HG03097 (cell line): ENCODE data around the gene RPS6KA2.

Source experiments
- ATAC-seq: cut with Tn5 transposase; IDR thresholded peaks from one replicate; pipeline ENCODE4 v1.9.1; 2021; ENCODE audit not compliant: unreplicated experiment, low FRiP score

The RPS6KA2 gene

GRCh38 chr6:166627033-166627874 is at the start of gene RPS6KA2:
Gene RPS6KA2 (minus strand): TSS chr6:166627251. CDS start chr6:166627019, 232 bp downstream.
- ATAC-seq = peak; percentile 89

DNA sequence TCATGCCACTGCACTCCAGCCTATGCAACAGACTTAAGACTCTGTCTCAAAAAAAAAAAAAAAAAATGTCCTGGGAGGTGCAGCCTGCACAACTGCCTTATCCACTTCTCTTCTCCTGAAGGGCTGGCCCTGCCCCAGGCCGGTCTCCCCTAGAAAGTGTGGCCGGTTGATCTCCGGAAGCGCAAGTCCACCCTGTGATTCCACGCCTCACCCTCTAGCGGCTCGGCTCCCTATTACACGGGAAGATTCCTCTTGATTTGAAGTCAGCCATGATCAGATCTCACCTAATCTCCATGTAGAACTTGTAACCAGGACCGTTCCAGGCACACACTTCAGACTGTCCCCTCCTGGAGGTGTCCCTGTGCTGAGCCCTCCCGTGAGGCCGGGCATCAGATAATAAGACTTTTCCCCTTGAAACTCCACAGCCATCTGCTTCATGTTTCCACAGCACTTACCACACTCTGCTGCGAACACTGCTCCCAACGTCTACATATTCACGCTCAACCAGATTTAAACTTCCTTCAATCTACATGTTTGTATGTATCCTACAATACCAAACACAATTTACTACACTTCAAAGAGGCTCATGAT is 49.3 kb upstream of the RPS6KA2 start:
- no peak for ATAC-seq

DNA sequence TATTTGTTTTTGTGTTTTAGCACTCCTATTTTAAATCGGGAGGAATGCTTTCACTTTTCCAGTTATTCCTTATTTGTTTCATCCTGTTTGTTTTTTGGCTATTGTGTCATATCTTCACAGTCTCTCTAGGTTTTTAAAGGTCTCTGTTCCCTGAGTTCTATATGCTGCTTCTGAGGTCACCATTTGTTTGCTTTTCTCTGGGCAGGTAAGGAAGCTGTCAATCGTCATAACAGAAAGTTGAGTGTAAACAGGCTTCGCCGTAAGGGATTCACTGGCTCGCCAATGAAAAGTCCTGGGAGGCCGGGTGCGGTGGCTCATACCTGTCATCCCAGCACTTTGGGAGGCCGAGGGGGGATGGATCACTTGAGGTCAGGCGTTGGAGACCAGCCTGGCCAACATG is 48.7 kb upstream of the RPS6KA2 start:
- no peak for ATAC-seq

- no peak for ATAC-seq
Observed at GRCh38 chr6:166673309-166673708, 46.3 kb upstream of the RPS6KA2 start.

- ATAC-seq = no peak
Observed at GRCh38 chr6:166672624-166673206, 45.7 kb upstream of the RPS6KA2 start.

- ATAC-seq = no peak
Observed at GRCh38 chr6:166672146-166672545, 45.1 kb upstream of the RPS6KA2 start.

DNA sequence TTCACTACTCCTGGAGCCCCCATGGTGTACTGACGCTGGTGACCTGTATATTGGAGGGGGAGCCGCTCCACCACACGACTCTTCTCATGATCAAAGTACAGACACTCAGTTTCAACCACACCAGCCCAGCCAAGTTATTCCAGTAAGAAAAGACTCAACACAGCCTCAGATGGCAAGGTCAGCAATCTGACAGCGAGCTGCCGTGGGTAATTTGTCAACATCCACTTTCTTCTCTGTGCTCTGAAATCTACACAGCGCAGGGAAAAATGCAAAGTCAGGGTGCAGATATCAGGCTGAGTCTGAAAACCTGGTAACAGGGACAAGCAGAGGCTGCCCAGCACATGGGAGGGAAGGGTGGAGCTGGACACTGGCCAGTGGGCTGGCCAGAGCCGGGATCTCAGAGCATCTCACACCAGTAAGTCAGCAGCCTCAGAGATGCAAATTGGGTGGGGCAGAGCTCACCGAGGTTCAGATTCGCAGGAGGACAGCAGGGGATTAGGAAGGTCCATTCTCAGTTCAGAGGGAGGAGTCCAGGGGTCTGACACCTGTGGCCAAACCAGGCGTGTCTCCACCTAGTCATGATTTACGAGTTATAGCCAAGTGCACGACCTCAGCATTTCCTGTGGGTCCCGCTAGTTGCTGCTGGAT is 44.5 kb upstream of the RPS6KA2 start:
- ATAC-seq = no peak

GRCh38 chr6:166670894-166671293 is 43.8 kb upstream of the RPS6KA2 start:
- ATAC-seq = no peak

GRCh38 chr6:166670013-166670412 is 43.0 kb upstream of the RPS6KA2 start:
- ATAC-seq = no peak

DNA sequence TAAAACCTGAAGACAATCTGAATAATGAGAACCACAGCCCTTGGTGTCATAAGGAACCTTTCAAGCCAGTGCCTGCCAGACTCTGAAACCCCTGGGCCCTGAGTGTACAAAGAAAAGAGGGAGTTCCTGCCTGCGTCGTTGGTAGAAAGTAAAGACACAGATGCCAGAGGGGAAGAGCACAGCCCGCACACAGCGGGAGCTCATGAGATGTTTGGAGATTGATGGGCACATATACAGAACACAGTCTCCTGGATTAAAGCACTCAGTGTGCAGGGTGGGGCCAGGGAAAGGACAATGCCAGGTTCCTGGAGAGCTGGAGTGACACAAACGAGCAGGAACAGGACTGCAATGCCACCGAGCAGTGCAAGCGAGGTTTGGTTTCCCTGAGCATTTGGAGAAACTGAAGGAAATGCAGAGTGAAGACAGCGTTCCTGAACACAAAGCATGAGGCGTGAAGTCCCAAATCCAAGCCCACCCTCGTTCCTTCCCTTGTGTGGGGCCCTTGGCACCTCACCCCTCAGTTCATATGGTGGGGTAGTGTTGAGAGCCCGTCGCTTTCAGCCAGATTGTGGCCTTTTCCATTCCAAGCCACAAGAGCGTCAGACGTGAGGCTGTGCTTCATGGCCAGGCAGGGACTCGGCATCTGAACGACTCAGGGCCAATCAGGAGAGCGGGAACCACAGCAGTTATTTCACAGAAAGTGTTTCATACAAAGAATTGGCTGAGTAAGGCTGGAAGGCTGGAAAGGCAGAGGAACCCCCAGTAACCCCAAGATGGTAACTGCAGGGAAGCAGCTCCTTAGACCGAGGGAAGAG is 41.0 kb upstream of the RPS6KA2 start:
- no peak for ATAC-seq

DNA sequence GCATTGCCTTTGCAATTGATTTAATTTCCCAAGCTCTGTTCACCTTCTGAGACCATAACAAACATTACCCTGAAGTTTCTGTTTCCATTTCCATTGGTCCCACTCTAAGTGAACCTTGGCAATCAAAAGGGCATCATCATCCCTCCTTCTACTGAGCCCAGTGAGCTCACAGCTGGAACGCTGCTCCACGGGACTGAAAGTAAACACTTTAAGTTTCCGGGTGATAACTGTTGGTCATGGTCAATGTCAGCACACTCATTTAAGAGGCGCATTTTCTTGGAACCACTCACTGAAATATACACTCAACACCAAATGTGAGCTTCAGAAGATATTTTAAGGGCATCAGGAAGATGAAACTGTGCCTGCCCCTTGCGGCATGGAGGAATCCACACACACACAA is 37.1 kb upstream of the RPS6KA2 start:
- ATAC-seq = no peak

DNA sequence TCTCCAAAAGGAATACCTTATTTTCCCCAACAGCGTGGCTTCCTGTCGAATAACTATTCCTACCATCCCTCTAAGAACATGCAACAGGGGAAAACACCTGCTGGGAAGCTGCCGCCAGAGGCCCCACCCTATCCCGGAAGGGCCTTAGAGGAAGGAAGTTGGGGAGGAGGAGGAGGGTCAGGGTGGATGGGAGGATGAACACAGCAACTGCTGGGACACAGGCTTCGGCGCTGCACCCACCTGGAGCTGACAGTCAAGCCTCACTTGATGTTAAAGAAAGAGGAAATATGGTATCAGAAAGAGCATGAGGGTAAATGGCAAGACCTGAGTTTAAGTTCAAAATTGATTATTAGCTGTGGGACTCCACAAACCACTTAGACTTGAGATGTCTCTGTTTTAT is 36.5 kb upstream of the RPS6KA2 start:
- no peak for ATAC-seq

GRCh38 chr6:166662690-166663089 is 35.6 kb upstream of the RPS6KA2 start:
- ATAC-seq = no peak

- ATAC-seq = no peak
Observed at GRCh38 chr6:166661327-166662085, 34.5 kb upstream of the RPS6KA2 start.

- ATAC-seq = no peak
Observed at GRCh38 chr6:166660157-166660688, 33.2 kb upstream of the RPS6KA2 start.

DNA sequence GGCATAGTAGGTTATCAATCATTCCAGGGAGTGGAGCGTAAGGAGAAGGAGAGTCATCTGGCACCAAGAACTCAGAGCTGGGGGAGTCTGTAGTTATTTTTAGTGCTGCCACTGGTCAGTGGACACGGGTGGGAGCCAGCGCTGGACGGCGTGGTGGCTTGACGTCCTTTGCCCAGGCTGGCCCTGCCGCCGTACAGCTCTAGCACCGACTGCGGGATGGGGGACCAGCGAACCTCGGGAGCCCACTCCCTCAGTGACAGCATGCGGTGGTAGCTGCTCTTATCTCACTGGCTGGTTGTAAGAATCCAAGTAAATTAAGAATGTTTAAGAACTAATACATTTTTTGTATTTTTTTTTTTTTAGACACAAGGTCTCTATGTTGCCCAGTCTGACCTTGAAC is 32.5 kb upstream of the RPS6KA2 start:
- ATAC-seq = no peak

DNA sequence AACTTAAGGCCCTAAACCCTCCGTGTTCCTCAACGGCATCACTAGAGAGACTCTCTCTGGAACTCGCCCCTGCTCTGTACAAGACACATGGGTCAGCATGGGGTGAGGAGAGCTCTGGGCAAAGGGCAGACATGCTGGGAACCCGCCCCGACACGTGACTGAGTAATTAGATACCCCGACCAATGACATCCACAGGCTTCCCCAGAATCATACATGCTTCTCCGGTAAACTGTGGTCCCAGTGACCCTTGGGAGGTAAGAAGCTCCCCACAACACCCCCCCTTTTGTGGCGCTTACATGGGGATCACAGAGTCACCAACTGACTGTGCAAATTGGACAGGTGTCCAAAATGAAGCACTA is 31.7 kb upstream of the RPS6KA2 start:
- no peak for ATAC-seq

GRCh38 chr6:166658115-166658791 is 31.2 kb upstream of the RPS6KA2 start:
- no peak for ATAC-seq

GRCh38 chr6:166657531-166657930 is 30.5 kb upstream of the RPS6KA2 start:
- no peak for ATAC-seq
